H1 (cell line): ENCODE results near the gene DGKZ. TPM values are rescaled to one million over a fixed set of nuclear protein-coding genes. Genes with fewer than 3 reads are reported as not detected.

Experiments used
- HDAC2 ChIP-seq, 2 experiments: fragments of 300-600 bp in 1 of 2; sonication (generic) in 1 of 2; IDR thresholded peaks; 2 replicates each; pipeline ENCODE4 v1.6.1; 2011 to 2012; ENCODE audit warnings: low read depth in 2 of 2, low read length in 2 of 2, mild to moderate bottlenecking in 2 of 2, moderate library complexity in 2 of 2, borderline replicate concordance in 1 of 2, inconsistent platforms in 1 of 2
- POLR2A ChIP-seq, 2 experiments: IDR thresholded peaks; 1 replicate in 1 of 2; 2 replicates in 1 of 2; pipeline ENCODE4 v1.6.1; 2011; ENCODE audit warnings: low read depth in 2 of 2, low read length in 2 of 2, mild to moderate bottlenecking in 2 of 2; ENCODE audit errors: control extremely low read depth in 1 of 2
- RAD21 ChIP-seq, 2 experiments: IDR thresholded peaks in 1 of 2; conservative IDR thresholded peaks in 1 of 2; 2 replicates each; pipeline ENCODE4 v1.6.1; 2011; ENCODE audit warnings: low read depth in 2 of 2, low read length in 2 of 2, improper control_type of control experiment in 1 of 2, inconsistent platforms in 1 of 2, mild to moderate bottlenecking in 1 of 2, moderate library complexity in 1 of 2
- SRF ChIP-seq: IDR thresholded peaks from 2 replicates; pipeline ENCODE4 v1.6.1; 2011; ENCODE audit warnings: mild to moderate bottlenecking, low read depth, low read length, moderate library complexity
- TAF1 ChIP-seq: IDR thresholded peaks from 2 replicates; pipeline ENCODE4 v1.6.1; 2011; ENCODE audit warnings: mild to moderate bottlenecking, low read depth, low read length
- polyA plus RNA-seq, 7 experiments: library from polyadenylated mRNA; depleted of rRNA in 3 of 7; stranded (reverse) in 5 of 7; unstranded in 2 of 7; fragments of >200 nt in 5 of 7; fragments of 200-250 nt in 2 of 7; gene quantifications; 1 replicate in 5 of 7; 2 replicates in 1 of 7; 4 replicates in 1 of 7; pipeline versions ENCODE4 v1.2.1 to v1.2.3, GENCODE V29; 2011 to 2013; ENCODE audit warnings: missing spikeins in 2 of 7, mixed read lengths in 2 of 7
- total RNA-seq: library from RNA; stranded (reverse); fragmentation: NEBNext Ultra II Directional; extraction: Animal tissue kit (Norgen Biotek cat#: 25700); gene quantifications from 2 replicates; pipeline ENCODE4 v1.2.1, GENCODE V29; 2021
- TF ChIP-seq, protein P1 (sequence below): fragments of 300-600 bp; sonication (generic); IDR thresholded peaks from 2 replicates; pipeline ENCODE4 v1.7.1; 2012; ENCODE audit warnings: low read length, moderate library complexity, mild to moderate bottlenecking, inconsistent platforms; ENCODE audit not compliant: insufficient replicate concordance
- TF ChIP-seq, protein P2 (sequence below): IDR thresholded peaks from 2 replicates; pipeline ENCODE4 v1.6.1; 2012; ENCODE audit warnings: low read length, inconsistent platforms

The DGKZ gene
- total and polyA plus RNA-seq, 2 of the 8 experiments (the other 6 are each of a cell fraction or from before 2014, with no cell fraction given): 84.4 to 184 TPM

DNA sequence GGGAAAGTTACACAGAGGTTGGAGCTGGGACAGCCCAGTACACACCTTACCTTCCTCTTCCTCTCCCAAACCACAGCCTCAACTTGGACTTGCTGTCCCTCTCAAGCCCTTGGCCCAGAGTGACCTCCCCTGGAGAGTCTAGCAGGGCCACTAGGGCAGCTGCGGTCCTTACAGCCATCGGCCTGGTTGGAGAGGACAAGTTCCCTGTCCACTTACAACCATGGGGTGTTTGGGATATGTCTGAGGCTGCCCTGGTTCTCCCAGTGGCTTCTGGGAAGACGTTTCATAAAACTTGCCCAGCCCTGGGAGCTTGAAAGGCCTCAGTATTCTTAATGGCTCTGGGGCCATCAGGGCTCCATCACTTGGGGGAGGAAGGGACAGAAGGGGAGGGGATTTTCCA is 13.1 kb upstream of the DGKZ start (continued):
- TF ChIP-seq, protein P1, sequence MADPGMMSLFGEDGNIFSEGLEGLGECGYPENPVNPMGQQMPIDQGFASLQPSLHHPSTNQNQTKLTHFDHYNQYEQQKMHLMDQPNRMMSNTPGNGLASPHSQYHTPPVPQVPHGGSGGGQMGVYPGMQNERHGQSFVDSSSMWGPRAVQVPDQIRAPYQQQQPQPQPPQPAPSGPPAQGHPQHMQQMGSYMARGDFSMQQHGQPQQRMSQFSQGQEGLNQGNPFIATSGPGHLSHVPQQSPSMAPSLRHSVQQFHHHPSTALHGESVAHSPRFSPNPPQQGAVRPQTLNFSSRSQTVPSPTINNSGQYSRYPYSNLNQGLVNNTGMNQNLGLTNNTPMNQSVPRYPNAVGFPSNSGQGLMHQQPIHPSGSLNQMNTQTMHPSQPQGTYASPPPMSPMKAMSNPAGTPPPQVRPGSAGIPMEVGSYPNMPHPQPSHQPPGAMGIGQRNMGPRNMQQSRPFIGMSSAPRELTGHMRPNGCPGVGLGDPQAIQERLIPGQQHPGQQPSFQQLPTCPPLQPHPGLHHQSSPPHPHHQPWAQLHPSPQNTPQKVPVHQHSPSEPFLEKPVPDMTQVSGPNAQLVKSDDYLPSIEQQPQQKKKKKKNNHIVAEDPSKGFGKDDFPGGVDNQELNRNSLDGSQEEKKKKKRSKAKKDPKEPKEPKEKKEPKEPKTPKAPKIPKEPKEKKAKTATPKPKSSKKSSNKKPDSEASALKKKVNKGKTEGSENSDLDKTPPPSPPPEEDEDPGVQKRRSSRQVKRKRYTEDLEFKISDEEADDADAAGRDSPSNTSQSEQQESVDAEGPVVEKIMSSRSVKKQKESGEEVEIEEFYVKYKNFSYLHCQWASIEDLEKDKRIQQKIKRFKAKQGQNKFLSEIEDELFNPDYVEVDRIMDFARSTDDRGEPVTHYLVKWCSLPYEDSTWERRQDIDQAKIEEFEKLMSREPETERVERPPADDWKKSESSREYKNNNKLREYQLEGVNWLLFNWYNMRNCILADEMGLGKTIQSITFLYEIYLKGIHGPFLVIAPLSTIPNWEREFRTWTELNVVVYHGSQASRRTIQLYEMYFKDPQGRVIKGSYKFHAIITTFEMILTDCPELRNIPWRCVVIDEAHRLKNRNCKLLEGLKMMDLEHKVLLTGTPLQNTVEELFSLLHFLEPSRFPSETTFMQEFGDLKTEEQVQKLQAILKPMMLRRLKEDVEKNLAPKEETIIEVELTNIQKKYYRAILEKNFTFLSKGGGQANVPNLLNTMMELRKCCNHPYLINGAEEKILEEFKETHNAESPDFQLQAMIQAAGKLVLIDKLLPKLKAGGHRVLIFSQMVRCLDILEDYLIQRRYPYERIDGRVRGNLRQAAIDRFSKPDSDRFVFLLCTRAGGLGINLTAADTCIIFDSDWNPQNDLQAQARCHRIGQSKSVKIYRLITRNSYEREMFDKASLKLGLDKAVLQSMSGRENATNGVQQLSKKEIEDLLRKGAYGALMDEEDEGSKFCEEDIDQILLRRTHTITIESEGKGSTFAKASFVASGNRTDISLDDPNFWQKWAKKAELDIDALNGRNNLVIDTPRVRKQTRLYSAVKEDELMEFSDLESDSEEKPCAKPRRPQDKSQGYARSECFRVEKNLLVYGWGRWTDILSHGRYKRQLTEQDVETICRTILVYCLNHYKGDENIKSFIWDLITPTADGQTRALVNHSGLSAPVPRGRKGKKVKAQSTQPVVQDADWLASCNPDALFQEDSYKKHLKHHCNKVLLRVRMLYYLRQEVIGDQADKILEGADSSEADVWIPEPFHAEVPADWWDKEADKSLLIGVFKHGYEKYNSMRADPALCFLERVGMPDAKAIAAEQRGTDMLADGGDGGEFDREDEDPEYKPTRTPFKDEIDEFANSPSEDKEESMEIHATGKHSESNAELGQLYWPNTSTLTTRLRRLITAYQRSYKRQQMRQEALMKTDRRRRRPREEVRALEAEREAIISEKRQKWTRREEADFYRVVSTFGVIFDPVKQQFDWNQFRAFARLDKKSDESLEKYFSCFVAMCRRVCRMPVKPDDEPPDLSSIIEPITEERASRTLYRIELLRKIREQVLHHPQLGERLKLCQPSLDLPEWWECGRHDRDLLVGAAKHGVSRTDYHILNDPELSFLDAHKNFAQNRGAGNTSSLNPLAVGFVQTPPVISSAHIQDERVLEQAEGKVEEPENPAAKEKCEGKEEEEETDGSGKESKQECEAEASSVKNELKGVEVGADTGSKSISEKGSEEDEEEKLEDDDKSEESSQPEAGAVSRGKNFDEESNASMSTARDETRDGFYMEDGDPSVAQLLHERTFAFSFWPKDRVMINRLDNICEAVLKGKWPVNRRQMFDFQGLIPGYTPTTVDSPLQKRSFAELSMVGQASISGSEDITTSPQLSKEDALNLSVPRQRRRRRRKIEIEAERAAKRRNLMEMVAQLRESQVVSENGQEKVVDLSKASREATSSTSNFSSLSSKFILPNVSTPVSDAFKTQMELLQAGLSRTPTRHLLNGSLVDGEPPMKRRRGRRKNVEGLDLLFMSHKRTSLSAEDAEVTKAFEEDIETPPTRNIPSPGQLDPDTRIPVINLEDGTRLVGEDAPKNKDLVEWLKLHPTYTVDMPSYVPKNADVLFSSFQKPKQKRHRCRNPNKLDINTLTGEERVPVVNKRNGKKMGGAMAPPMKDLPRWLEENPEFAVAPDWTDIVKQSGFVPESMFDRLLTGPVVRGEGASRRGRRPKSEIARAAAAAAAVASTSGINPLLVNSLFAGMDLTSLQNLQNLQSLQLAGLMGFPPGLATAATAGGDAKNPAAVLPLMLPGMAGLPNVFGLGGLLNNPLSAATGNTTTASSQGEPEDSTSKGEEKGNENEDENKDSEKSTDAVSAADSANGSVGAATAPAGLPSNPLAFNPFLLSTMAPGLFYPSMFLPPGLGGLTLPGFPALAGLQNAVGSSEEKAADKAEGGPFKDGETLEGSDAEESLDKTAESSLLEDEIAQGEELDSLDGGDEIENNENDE: no peak
- TF ChIP-seq POLR2A (IDR thresholded peaks at IDR 0.05; ENCODE audit: control extremely low read depth in 1 of 2, low read depth in 2 of 2, low read length in 2 of 2) (no peak), TAF1 (no peak), HDAC2 (IDR thresholded peaks at IDR 0.05; ENCODE audit: borderline replicate concordance in 1 of 2, low read depth in 2 of 2, low read length in 2 of 2) (no peak), SRF (no peak), RAD21 (IDR thresholded peaks at IDR 0.05 in 1 of 2, conservative IDR thresholded peaks at IDR 0.05 in 1 of 2; ENCODE audit: low read depth in 2 of 2, low read length in 2 of 2) (no peak)
- TF ChIP-seq, protein P2, sequence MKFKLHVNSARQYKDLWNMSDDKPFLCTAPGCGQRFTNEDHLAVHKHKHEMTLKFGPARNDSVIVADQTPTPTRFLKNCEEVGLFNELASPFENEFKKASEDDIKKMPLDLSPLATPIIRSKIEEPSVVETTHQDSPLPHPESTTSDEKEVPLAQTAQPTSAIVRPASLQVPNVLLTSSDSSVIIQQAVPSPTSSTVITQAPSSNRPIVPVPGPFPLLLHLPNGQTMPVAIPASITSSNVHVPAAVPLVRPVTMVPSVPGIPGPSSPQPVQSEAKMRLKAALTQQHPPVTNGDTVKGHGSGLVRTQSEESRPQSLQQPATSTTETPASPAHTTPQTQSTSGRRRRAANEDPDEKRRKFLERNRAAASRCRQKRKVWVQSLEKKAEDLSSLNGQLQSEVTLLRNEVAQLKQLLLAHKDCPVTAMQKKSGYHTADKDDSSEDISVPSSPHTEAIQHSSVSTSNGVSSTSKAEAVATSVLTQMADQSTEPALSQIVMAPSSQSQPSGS: no peak
